Measurements from ENCODE around the gene NANOS3. TPM values are rescaled to one million over a fixed set of nuclear protein-coding genes. Genes with fewer than 3 reads are reported as not detected.

NANOS3 gene
- total and polyA plus RNA-seq, 9 of the 15 experiments (the other 6 are each of a cell fraction or from before 2014, with no cell fraction given): not detected

DNA sequence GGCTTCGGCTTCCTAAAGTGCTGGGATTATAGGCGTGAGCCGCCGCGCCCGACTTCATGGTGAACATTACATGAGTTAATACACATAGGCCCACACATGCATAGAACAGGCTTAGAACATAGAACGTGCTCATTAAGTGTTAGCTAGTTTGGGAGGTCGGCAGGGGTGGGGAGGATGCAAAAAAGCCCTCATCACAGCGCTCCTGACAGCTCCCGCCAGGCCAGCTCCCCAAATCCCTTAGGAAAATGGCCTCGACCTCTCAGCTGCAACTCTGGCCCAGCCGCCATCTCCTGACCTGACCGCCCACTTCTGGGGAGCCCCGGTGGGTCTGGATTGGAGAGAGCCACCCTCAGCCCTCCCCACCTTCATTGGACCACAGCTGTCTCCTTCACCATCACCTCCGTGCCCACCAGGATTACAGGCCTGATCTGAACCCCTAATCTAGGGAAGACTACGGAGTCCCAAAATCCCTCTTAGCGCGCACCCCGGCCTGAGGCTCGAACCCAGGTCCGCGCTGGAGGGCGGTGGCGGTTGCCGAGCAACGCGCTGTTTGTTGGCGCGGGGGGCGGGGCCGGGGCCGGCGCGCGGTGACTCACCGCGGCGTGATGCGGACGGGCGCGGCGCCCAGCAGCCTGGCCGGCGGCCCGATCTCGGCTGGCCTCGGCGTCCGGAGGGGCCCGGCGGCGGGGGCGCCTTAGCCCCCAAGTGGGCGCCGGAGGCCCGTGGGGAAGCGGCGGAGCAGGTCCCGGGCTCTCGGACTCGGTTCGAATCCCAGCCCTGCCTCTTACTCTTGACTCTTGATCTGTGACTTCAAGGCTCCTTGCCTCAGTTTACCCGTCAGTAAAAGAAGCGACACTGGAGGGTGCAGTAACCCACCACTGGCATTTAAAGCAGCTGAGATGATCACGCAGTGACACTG, 26.7 kb upstream of the NANOS3 start (continued):
- TF ChIP-seq, protein P1, sequence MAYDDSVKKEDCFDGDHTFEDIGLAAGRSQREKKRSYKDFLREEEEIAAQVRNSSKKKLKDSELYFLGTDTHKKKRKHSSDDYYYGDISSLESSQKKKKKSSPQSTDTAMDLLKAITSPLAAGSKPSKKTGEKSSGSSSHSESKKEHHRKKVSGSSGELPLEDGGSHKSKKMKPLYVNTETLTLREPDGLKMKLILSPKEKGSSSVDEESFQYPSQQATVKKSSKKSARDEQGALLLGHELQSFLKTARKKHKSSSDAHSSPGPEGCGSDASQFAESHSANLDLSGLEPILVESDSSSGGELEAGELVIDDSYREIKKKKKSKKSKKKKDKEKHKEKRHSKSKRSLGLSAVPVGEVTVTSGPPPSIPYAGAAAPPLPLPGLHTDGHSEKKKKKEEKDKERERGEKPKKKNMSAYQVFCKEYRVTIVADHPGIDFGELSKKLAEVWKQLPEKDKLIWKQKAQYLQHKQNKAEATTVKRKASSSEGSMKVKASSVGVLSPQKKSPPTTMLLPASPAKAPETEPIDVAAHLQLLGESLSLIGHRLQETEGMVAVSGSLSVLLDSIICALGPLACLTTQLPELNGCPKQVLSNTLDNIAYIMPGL (CRISPR knock-in tag; IDR thresholded peaks at IDR 0.05): no peak
- TF ChIP-seq KLF10 (CRISPR knock-in tag; IDR thresholded peaks at IDR 0.05) (no peak), ZNF778 (CRISPR knock-in tag; IDR thresholded peaks at IDR 0.05) (no peak), SMARCC2 (IDR thresholded peaks at IDR 0.05; ENCODE audit: low read depth) (peak; percentile 45; the same call in 1 of the 2 replicates), ZNF232 (CRISPR knock-in tag; IDR thresholded peaks at IDR 0.05) (no peak), ZNF124 (CRISPR knock-in tag; IDR thresholded peaks at IDR 0.05) (no peak), JUNB (CRISPR knock-in tag; conservative IDR thresholded peaks at IDR 0.05) (no peak), ZNF507 (tag; conservative IDR thresholded peaks at IDR 0.05) (no peak), RBM34 (IDR thresholded peaks at IDR 0.05; ENCODE audit: borderline replicate concordance, insufficient read depth, low read length) (no peak), MECOM (CRISPR knock-in tag; IDR thresholded peaks at IDR 0.05) (no peak)
- TF ChIP-seq, protein P2, sequence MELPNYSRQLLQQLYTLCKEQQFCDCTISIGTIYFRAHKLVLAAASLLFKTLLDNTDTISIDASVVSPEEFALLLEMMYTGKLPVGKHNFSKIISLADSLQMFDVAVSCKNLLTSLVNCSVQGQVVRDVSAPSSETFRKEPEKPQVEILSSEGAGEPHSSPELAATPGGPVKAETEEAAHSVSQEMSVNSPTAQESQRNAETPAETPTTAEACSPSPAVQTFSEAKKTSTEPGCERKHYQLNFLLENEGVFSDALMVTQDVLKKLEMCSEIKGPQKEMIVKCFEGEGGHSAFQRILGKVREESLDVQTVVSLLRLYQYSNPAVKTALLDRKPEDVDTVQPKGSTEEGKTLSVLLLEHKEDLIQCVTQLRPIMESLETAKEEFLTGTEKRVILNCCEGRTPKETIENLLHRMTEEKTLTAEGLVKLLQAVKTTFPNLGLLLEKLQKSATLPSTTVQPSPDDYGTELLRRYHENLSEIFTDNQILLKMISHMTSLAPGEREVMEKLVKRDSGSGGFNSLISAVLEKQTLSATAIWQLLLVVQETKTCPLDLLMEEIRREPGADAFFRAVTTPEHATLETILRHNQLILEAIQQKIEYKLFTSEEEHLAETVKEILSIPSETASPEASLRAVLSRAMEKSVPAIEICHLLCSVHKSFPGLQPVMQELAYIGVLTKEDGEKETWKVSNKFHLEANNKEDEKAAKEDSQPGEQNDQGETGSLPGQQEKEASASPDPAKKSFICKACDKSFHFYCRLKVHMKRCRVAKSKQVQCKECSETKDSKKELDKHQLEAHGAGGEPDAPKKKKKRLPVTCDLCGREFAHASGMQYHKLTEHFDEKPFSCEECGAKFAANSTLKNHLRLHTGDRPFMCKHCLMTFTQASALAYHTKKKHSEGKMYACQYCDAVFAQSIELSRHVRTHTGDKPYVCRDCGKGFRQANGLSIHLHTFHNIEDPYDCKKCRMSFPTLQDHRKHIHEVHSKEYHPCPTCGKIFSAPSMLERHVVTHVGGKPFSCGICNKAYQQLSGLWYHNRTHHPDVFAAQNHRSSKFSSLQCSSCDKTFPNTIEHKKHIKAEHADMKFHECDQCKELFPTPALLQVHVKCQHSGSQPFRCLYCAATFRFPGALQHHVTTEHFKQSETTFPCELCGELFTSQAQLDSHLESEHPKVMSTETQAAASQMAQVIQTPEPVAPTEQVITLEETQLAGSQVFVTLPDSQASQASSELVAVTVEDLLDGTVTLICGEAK (IDR thresholded peaks at IDR 0.05): 0 out of 2 replicates have a peak, but pooled peaks have one; percentile 46
- TF ChIP-seq, protein P2 (CRISPR knock-in tag; IDR thresholded peaks at IDR 0.05): no peak
- TF ChIP-seq, protein P3, sequence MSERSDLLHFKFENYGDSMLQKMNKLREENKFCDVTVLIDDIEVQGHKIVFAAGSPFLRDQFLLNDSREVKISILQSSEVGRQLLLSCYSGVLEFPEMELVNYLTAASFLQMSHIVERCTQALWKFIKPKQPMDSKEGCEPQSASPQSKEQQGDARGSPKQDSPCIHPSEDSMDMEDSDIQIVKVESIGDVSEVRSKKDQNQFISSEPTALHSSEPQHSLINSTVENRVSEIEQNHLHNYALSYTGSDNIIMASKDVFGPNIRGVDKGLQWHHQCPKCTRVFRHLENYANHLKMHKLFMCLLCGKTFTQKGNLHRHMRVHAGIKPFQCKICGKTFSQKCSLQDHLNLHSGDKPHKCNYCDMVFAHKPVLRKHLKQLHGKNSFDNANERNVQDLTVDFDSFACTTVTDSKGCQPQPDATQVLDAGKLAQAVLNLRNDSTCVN (CRISPR knock-in tag; IDR thresholded peaks at IDR 0.05): no peak
- TF ChIP-seq, protein P4, sequence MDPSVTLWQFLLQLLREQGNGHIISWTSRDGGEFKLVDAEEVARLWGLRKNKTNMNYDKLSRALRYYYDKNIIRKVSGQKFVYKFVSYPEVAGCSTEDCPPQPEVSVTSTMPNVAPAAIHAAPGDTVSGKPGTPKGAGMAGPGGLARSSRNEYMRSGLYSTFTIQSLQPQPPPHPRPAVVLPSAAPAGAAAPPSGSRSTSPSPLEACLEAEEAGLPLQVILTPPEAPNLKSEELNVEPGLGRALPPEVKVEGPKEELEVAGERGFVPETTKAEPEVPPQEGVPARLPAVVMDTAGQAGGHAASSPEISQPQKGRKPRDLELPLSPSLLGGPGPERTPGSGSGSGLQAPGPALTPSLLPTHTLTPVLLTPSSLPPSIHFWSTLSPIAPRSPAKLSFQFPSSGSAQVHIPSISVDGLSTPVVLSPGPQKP (CRISPR knock-in tag; IDR thresholded peaks at IDR 0.05): no peak
